ENCODE data around the gene DENND4C. TPM values are rescaled to one million over a fixed set of nuclear protein-coding genes. Genes with fewer than 3 reads are reported as not detected.
"Not testable (repeated sequence)": the region's sequence is repeated elsewhere in the genome, so short reads cannot be mapped to it uniquely, and the experiment has no call there.

Gene DENND4C
- total RNA-seq, 1 donor from 2014 or later: 41.7 TPM

GRCh38 chr9:19239955-19240354, 9.5 kb downstream of the DENND4C start:
- no peak for DNase-seq (ENCODE audit: low read depth)

GRCh38 chr9:19241728-19242127, 11.2 kb downstream of the DENND4C start:
- no peak overlapping the region for H3K4me3 ChIP-seq (ENCODE audit: low read depth, low read length)
- TF ChIP-seq CTCF (IDR thresholded peaks at IDR 0.05; ENCODE audit: insufficient read depth, low read length, poor library complexity, severe bottlenecking): no peak
- H3K36me3 ChIP-seq (ENCODE audit: control insufficient read depth, insufficient read depth, low read length): no peaks in the 10 kb centered on the region
- H3K27me3 ChIP-seq (ENCODE audit: control insufficient read depth, insufficient read depth, low read length): no peaks in the 10 kb centered on the region
- DNase-seq (ENCODE audit: low read depth): no peak

More at GRCh38 chr9:19239955-19240354, 9.5 kb downstream of the DENND4C start:
- no peak overlapping the region for H3K4me3 ChIP-seq (ENCODE audit: low read depth, low read length)
- no peak for TF ChIP-seq CTCF (IDR thresholded peaks at IDR 0.05; ENCODE audit: insufficient read depth, low read length, poor library complexity, severe bottlenecking)
- H3K27me3 ChIP-seq (ENCODE audit: control insufficient read depth, insufficient read depth, low read length): no peaks in the 10 kb centered on the region
- no peaks in the 10 kb centered on the region for H3K36me3 ChIP-seq (ENCODE audit: control insufficient read depth, insufficient read depth, low read length)

- TF ChIP-seq CTCF (IDR thresholded peaks at IDR 0.05; ENCODE audit: insufficient read depth, low read length, poor library complexity, severe bottlenecking): no peak
- Histone ChIP-seq H3K27me3 (ENCODE audit: control insufficient read depth, insufficient read depth, low read length) (no peaks in the 10 kb centered on the region), H3K4me3 (ENCODE audit: low read depth, low read length) (no peak overlapping the region), H3K36me3 (ENCODE audit: control insufficient read depth, insufficient read depth, low read length) (no peaks in the 10 kb centered on the region)
- no peak for DNase-seq (ENCODE audit: low read depth)
These were observed 13.0 kb downstream of the DENND4C start for GRCh38 chr9:19243366-19244033.

GRCh38 chr9:19246891-19247290, 16.4 kb downstream of the DENND4C start:
- no peak for DNase-seq (ENCODE audit: low read depth)
- no peaks in the 10 kb centered on the region for H3K36me3 ChIP-seq (ENCODE audit: control insufficient read depth, insufficient read depth, low read length)
- H3K27me3 ChIP-seq (ENCODE audit: control insufficient read depth, insufficient read depth, low read length): no peaks in the 10 kb centered on the region
- no peak overlapping the region for H3K4me3 ChIP-seq (ENCODE audit: low read depth, low read length)
- TF ChIP-seq CTCF (IDR thresholded peaks at IDR 0.05; ENCODE audit: insufficient read depth, low read length, poor library complexity, severe bottlenecking): no peak

- Histone ChIP-seq H3K36me3 (ENCODE audit: control insufficient read depth, insufficient read depth, low read length) (no peaks in the 10 kb centered on the region), H3K27me3 (ENCODE audit: control insufficient read depth, insufficient read depth, low read length) (no peaks in the 10 kb centered on the region), H3K4me3 (ENCODE audit: low read depth, low read length) (no peak overlapping the region)
- TF ChIP-seq CTCF (IDR thresholded peaks at IDR 0.05; ENCODE audit: insufficient read depth, low read length, poor library complexity, severe bottlenecking): no peak
- DNase-seq (ENCODE audit: low read depth): no peak
These were observed 16.9 kb downstream of the DENND4C start for GRCh38 chr9:19247420-19247819.

GRCh38 chr9:19250346-19250745, 19.9 kb downstream of the DENND4C start:
- not testable (repeated sequence) for H3K4me3 ChIP-seq (ENCODE audit: low read depth, low read length); H3K36me3 ChIP-seq (ENCODE audit: control insufficient read depth, insufficient read depth, low read length); DNase-seq (ENCODE audit: low read depth); H3K27me3 ChIP-seq (ENCODE audit: control insufficient read depth, insufficient read depth, low read length)

- DNase-seq (ENCODE audit: low read depth); H3K36me3 ChIP-seq (ENCODE audit: control insufficient read depth, insufficient read depth, low read length); H3K4me3 ChIP-seq (ENCODE audit: low read depth, low read length); H3K27me3 ChIP-seq (ENCODE audit: control insufficient read depth, insufficient read depth, low read length): not testable (repeated sequence)
These were observed 20.7 kb downstream of the DENND4C start for GRCh38 chr9:19251203-19251602.

- not testable (repeated sequence) for DNase-seq (ENCODE audit: low read depth); H3K36me3 ChIP-seq (ENCODE audit: control insufficient read depth, insufficient read depth, low read length); H3K27me3 ChIP-seq (ENCODE audit: control insufficient read depth, insufficient read depth, low read length); H3K4me3 ChIP-seq (ENCODE audit: low read depth, low read length)
These were observed 21.1 kb downstream of the DENND4C start for GRCh38 chr9:19251622-19252021.
